HG02973 (cell line): ENCODE results near the gene RPL5.
"Not testable (repeated sequence)": the region's sequence is repeated elsewhere in the genome, so short reads cannot be mapped to it uniquely, and the experiment has no call there.

Experiments
- ATAC-seq: cut with Tn5 transposase; IDR thresholded peaks from one replicate; pipeline ENCODE4 v1.9.1; 2021; ENCODE audit warnings: moderate library complexity; ENCODE audit not compliant: unreplicated experiment

Gene RPL5

DNA sequence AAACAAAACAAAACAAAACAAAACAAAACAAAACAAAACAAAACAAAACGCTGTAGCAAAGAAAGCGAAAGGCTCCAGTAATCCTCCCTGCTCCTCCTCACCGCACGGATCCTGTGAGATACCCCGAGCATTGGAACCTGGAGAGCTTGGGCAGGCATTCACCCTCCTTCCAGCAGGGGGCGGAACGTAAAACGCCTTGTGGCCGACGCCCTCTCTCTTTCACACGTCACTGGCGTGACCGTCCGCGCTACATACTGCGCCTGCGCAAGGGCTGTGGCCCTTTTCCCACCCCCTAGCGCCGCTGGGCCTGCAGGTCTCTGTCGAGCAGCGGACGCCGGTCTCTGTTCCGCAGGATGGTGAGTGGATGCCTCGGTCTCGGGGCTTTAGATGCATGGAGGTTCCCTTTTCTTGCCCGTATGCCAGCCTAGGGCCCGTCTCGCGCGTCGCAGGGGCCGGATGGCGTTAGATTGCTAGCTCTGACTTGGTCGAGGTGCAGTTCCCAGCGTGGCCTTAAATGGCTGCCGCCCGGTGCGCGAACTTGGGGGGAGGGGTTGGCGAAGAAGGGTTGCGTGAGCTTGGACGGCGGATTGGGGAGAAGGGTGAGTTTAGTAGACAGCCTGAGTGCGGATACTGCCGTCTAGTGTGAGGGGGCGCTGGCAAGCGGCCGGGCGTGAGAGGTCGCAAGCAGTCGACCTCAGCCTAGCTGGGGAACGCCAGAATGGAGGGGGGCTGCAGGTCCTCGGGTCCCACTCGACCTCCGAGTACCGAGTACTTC is at the start of gene RPL5:
Gene RPL5 (plus strand): TSS at position 279 of the 775 bp plus-strand sequence. CDS start 75 bp downstream, at position 354.
- ATAC-seq, result peak; percentile 84

DNA sequence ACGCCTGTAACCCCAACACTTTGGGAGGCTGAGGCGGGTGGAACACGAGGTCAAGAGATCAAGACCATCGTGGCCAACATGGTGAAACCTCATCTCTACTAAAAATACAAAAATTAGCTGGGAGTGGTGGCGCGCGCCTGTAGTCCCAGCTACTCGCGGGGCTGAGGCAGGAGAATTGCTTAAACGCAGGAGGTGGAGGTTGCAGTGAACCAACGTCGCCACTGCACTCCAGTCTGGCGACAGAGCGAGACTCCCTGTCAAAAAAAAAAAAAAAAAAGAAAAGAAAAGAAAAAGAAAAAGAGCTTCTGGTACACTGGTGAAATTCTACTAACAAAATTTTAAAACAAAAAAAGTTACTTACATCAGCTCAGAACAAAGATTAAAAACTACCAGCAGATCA is 48.3 kb upstream of the RPL5 start:
- not testable (repeated sequence) for ATAC-seq

DNA sequence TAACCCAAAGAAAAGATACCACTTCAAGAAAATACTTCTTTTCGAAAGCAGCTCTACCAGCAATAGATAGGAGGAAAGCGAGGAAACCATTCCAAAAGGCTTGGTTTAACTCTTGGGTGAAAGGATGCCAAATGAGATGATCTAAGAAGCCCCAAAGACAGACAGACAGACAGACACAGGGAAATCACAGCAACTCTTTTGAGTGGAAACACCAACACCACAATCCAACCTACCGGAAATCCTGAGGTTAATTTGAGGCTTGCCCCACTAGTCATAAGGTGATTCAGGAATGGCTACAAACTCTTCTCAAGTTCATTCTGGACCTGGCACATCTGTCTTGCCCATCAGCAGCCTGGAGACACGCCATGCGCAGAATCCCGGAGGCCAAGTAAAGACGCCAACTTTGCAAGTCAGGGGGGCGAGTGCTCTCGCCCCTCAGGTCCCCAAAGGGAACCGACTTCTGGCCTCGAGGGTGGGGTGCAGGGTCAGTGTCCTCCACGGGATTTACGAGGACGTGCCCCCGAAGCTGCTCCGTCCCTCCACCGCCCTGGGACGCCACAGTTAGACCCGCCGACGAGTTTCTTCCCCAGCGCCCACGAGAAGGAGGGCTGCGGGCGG is 47.7 kb upstream of the RPL5 start:
- ATAC-seq, result peak; percentile 12

DNA sequence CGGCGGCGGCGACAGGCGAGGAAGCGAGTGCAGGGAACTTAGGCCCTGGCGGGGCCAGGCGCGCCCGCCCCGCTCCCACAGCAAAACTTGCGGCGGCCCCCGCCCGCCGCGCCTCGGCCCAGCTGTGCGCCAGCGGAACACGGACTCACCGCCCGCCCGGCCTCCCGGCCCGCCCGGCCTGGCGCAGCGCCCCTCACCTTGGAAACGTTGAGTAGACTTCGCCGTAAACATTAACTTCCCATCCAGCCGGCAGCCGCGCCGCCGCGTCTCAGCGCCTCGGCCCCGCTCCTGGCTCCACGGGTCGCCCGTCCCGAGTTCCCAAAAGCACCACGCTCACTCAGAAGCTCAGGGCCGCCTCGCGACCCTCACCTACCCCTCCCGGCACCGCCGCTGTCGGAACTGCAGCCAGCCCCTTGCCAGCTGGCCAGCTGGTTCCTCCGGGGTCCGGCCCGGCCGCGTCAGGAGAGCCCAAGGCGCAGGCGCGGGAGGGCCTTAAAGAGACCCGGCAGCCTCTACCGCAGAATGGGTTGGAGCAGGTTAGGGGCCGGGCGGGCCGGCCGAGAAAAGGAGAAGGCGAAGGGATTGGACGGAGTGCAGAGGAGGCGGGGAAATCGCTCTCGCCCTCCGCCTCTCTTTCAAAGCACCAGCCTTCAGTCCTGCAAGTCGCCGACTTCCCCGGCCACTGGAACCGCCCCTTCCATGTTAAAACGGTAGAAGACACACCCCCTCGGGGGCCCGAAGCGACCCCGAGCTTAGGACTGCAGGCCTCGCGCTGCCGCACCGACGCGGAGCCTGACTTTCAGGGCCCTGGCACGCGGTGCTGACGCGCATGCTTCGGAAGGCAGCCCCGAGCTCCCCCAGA is 47.0 kb upstream of the RPL5 start, which contains the start of gene EVI5:
Gene EVI5 (minus strand): TSS at position 470 of the 862 bp plus-strand sequence. CDS start 48,562 bp downstream, outside the sequence.
- ATAC-seq, result peak; percentile 88

DNA sequence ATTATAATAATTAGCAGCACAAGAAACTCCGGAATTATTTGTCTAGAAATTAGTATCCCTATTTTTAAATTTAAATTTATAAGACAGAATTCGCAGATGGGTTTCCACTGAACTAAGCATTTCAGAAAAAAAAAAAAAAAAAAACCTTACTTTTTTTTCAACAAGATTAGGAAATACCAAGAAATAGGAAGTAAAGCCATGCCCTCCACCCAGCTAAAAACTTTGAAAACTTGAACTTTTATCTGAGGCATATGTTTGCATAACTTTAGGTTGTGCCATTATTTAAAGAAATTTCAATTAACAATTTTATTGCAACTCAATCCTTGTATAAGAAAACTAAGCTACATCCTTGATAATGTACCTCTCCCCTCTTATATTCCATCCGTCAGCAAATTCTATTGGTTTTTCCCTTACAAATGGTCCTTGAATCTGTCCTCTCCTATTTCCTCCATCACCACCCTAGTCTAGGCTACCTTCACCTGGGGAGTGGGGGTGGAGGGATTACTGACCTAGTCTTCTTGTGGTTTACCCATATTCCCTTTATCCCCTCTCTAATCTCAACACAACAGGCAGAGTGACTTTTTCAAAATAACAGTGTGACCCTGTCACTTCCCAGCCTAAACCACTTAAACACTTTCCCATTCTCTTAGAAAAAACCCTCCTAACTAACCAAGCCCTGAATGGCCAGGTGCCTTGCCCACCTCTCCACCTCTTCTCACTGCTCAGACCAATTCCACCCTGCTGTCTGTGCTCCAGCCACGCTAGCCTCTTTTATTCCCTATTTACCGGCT is 45.5 kb upstream of the RPL5 start:
- no peak for ATAC-seq

DNA sequence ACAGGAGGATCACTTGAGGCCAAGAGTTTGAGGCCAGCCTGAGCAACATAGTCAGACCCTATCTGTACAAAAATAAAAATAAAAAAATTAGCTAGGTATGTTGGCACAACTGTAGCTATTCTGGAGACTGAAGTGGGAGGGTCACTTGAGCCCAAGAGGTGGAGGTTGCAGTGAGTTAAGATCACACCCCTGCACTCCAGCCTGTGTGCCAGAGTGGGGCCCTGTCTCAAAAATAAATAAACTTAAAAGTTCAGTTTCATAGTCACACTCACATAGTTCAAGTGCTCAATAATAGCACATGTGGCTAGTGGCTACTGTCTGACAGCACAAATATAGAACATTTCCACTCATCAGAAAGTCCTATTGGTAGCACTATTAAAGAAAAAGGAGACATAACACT is 41.8 kb upstream of the RPL5 start:
- no peak for ATAC-seq

DNA sequence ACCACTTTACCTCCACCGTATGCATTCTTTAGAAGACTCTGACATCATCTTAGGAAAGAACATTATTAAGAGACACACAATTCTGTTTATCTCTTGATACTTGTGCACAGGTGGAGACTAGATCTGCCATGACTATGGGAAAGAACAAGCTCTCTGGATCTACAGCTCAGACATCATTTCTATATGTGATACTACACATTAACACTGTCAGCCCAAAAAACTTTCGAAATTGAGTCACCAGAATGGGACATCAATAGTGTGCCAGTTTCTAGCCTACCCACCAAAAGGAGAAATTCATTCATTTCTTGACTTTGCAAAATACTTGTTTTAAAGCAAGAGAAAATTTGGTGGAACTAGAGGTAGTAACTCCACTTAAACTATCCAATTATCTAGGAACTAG is 41.0 kb upstream of the RPL5 start:
- ATAC-seq, result no peak

DNA sequence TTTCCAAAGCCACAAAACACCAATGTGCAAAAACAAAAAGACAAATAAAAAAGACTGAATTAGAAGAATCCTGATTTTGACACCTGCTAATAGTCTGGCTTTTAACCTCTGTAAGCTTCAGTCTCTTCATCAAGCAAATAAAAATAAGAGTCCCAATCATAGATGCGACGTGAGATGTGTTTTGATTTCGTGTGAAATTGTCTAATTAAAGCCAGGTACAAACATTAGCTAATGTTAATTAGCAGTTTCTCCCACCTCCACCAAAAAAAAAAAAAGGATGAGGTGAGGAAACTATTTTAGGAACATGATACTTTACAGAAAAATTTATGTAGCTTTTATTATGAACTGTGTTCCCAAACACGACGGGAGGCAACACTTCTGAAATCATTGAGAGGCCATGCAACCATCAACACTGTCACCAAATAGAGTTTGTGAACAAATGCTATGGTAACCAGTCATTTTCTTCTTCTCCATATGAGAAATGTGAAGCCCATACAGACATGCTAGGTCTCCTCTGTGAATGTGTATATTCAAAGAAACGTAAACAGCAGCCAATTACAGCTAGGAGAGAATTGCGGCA is 40.3 kb upstream of the RPL5 start:
- ATAC-seq, result no peak

DNA sequence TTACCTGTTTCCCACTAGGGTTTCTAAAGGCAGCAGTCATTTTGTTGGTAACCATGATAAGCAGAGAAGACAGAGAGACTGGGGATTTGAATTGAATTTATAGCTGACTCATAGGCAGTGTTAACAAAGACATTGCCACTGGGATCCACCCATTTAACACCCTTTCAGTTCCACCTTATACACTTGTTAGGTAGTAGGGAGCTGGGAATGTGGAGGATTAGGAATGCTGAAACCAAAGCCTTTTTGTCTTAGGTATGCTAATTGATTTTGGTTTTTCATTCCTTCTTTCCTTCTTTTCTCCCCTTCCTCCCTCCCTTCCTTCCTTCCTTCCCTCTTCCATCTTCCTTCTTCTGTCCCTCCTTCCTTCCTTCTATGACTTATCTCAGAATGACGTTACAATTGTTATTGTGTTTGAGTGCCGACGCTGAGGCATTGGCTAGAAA is 39.5 kb upstream of the RPL5 start:
- no peak for ATAC-seq

DNA sequence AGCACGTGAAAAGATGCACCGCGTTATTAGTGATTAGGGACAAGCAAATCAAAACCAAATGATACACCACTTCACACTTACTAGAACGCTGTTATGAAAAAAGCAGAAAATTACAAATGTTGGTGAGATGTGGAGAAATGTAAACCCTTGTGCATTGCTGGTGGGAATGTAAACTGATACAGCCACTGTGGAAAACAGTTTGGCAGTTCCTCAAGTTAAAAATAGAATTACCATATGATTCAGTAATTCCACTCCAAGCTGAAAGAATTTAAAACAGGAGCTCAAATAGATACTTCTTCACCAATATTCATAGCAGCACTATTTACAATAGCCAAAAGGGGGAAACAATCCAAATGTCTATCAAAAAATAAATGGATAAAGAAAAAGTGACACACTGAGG is 36.7 kb upstream of the RPL5 start:
- no peak for ATAC-seq

DNA sequence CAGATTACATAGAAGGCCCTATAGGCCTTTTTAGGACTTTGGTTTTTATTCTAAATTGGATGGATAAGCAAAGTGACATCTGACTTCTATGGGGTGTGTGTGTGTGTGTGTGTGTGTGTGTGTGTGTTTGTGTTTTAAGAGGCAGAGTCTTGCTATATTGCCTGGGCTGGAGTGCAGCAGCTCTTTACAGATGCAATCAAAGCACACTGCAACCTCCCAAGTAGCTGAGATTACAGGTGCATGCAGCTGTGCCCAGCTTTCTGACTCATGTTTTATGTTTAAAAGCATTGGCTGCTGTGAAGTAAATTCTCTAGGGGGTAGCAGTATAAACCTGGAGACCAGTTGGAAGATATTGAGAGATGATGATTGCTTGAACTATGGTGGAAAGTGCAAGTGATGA is 34.5 kb upstream of the RPL5 start:
- no peak for ATAC-seq

DNA sequence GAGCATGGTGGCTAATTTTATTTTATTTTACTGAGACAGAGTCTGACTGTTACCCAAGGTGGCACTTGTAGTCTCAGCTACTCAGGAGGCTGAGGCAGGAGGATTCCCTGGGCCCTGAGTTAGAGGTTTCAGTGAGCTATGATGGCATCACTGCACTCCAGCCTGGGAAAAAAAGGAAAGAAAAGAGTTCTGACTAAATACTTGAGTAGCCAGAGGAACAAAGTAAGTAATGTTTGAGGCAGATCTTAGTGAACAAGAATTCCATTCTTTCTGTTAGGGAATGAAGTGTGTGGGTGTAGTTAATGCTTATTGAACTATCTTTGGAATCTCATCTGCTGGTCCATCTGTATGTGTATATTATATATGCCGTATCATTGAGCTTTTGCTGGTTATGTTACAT is 33.9 kb upstream of the RPL5 start:
- ATAC-seq, result no peak

DNA sequence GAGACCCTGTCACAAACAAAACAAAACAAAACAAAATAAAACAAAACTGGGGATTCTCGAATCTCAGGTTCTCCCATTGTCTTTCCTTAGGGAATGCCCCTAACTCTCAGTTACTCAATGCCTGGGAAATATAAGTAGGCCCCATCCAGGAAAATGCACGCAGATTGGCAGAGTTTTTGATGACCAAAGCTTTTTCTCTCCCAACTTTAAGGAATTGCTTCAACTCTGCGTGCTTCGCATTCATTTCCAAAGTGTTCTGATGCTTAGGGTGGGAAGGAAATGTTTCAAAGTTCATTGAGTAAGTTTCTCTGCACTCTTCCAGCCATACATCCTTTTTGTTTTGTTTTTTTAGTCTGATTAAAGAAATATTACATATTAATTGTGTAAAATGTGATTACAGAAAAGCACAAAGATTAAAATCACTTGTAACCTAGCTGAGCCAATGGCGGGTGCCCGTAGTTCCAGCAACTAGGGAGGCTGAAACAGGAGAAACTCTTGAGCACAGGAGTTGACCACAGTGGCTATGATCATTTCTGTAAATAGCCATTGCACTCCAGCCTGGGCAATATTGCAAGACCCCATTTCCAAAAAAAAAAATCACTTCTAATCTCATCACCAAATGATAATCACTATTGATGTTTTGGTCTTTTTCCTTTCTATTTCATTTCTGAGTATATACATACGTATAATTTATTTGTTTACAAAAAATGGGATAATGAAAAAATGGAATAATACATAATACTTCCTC is 28.5 kb upstream of the RPL5 start:
- ATAC-seq, result no peak

DNA sequence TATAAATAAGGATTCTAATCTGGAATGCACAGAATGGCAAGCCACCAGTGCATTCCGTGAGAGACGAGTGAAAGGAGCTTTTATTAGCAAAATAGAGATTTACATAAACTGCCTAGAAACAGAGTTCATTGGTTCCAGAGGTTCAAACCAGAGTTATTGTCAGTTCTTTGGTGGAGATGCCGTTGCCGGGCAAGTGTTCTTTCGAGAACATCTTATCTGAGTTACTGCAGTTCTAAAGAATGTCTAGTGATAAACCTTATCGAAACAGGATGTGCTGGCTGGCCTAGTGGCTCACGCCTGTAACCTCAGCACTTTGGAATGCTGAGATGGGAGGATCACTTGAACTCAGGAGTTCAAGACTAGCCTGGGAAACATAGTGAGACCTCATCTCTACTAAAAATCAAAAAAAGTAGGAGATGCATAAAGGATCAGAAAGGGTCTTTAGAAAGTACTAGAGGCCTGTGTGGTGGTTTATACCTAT is 27.1 kb upstream of the RPL5 start:
- peak; percentile 90 for ATAC-seq

DNA sequence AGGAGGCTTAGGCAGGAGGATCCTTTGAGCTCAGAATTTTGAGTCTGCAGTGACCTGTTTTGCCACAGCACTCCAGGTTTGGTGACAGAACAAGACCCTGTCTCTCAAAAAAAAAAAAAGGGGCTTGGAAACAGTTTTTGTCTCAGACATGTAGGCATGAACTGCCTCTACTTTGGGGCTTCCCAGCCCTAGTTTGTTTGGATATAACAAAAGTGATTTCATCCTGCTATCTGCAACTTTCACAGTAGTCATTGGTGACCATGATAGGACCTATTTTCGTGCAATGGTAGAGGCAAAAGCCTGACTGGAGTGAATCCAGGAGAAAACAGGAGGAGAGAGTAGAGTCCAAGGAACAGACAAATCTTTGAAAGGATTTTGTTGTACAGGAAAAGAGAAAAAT is 26.6 kb upstream of the RPL5 start:
- ATAC-seq, result no peak

DNA sequence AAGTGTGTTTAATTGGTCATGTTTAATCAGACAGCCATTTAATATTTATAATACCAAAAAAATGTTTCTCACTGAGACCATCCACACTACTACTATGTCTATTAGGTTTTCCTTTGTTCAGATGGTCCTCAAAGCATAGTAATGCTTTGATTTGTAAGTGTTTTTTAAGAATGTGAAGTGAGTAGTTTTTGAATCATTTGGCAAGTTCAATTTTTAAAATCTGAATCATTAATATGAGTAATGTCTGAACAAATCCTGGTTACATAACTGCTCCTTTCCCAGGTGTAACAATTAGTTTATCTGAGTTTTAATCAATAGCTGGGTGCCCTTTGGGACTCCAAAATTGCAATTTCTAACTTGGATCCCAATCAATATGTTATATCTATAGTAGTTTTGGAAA is 23.5 kb upstream of the RPL5 start:
- ATAC-seq, result no peak

DNA sequence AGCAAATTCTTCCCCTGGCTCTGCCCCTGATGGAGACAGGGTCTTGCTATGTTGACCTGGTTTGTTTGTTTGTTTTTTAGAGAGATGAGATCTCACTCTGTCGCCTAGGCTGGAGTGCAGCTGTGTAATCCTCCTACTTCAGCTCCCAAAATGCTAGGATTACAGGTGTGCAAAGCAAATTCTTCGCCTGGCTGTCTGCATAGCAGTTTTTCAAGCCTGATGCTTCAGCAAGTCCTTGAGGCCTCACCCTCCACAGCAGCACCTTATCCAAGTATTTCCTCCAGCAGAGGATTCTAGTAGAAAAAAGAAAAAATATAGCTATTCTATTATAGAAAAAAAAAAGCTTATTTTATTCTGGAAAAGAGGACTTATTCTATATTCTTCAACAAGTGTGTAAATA is 15.1 kb upstream of the RPL5 start:
- ATAC-seq, result no peak

DNA sequence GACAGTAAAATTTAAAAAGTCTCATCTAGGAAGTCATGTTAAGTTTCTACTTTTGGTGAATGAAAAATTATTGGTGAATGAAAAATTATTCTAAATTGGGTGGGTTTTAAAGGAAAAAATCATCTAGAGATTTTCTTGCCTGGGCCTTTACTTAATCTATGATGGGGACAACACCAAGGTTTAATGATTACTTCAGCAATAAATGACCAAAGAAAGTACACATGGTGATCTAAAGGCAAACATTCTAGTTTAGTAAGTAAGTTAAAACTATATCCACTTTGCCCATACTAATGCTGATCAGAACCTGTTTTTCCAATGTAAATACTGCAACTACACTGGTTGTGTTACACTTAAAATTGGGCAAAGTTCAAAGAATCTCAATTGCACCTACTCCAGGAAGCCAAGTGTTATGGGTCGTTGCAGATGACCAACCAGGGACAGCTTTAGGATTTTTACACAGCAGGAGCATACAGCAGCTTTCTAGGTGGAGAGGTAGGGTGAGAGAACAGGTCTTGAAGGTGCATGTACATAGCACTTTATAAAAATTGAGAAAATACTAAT is 14.6 kb upstream of the RPL5 start:
- no peak for ATAC-seq
